GM19239 (cell line): Measurements from ENCODE around the gene COX11.

Source experiments
- DNase-seq: peaks from one replicate; pipeline ENCODE4 v3.0.0; 2011; ENCODE audit warnings: low spot score; ENCODE audit not compliant: insufficient read length
- FAIRE-seq: peaks from 2 replicates; lab custom pipeline; 2011; peaks lifted over from hg19 to GRCh38; lab: Jason Lieb, UNC

The COX11 gene

GRCh38 chr17:54968262-54968987 lies at the start of gene COX11, which contains the start of gene STXBP4:
TSS of gene COX11 (minus strand) at chr17:54968654. CDS start at chr17:54968646, 8 bp downstream.
TSS of gene STXBP4 (plus strand) at chr17:54968765. CDS start at chr17:54986220, 17,455 bp downstream.
- FAIRE-seq (peak; percentile 91), DNase-seq (peak; percentile 69)

GRCh38 chr17:55005520-55005919 lies 37.1 kb upstream of the COX11 start:
- DNase-seq (peak; percentile 1), FAIRE-seq (no peak)

GRCh38 chr17:55004484-55004883 lies 36.0 kb upstream of the COX11 start:
- no peak for FAIRE-seq
- no peak for DNase-seq

- FAIRE-seq (no peak), DNase-seq (no peak)
Measured at GRCh38 chr17:55002458-55002857, 34.0 kb upstream of the COX11 start.

GRCh38 chr17:54996441-54996840 lies 28.0 kb upstream of the COX11 start:
- no peak for DNase-seq
- no peak for FAIRE-seq

GRCh38 chr17:54992797-54993639 lies 24.6 kb upstream of the COX11 start:
- DNase-seq, result no peak
- peak; percentile 94 for FAIRE-seq

GRCh38 chr17:54991567-54991966 lies 23.1 kb upstream of the COX11 start:
- DNase-seq (no peak), FAIRE-seq (no peak)

- FAIRE-seq (no peak), DNase-seq (no peak)
Measured at GRCh38 chr17:54990118-54990517, 21.7 kb upstream of the COX11 start.

GRCh38 chr17:54985476-54985875 lies 17.0 kb upstream of the COX11 start:
- FAIRE-seq (no peak), DNase-seq (no peak)

GRCh38 chr17:54983260-54983659 lies 14.8 kb upstream of the COX11 start:
- DNase-seq, result no peak
- no peak for FAIRE-seq

- no peak for FAIRE-seq
- DNase-seq, result no peak
Measured at GRCh38 chr17:54982399-54982798, 13.9 kb upstream of the COX11 start.

GRCh38 chr17:54980375-54980774 lies 11.9 kb upstream of the COX11 start:
- peak; percentile 82 for FAIRE-seq
- no peak for DNase-seq

- no peak for FAIRE-seq
- DNase-seq, result no peak
Measured at GRCh38 chr17:54979657-54980056, 11.2 kb upstream of the COX11 start.

- DNase-seq (no peak), FAIRE-seq (no peak)
Measured at GRCh38 chr17:54977744-54978143, 9.3 kb upstream of the COX11 start.

GRCh38 chr17:54976316-54976715 lies 7.9 kb upstream of the COX11 start:
- no peak for FAIRE-seq

GRCh38 chr17:54974759-54975158 lies 6.3 kb upstream of the COX11 start:
- FAIRE-seq, result no peak
- DNase-seq, result no peak

More at GRCh38 chr17:54976316-54976715, 7.9 kb upstream of the COX11 start:
- DNase-seq, result no peak

GRCh38 chr17:54972406-54973138 lies 4.1 kb upstream of the COX11 start:
- no peak for FAIRE-seq
- no peak for DNase-seq

- no peak for FAIRE-seq
- no peak for DNase-seq
Measured at GRCh38 chr17:54971901-54972300, 3.4 kb upstream of the COX11 start.

GRCh38 chr17:54971147-54971546 lies 2.7 kb upstream of the COX11 start:
- no peak for FAIRE-seq

More at GRCh38 chr17:54971147-54971546, 2.7 kb upstream of the COX11 start:
- DNase-seq, result no peak
